NCI-H82 treated with DMSO at 0.1 percent for 48 hours (cell line): ENCODE measurements around the gene DLL1.
A peak's percentile ranks its signal among the peaks of the same experiment; 100 is the strongest.
"Not testable (repeated sequence)": the region's sequence is repeated elsewhere in the genome, so short reads cannot be mapped to it uniquely, and the experiment has no call there.

Experiments used
- DNase-seq: peaks from one replicate; lab custom pipeline; 2025; ENCODE audit not compliant: unreplicated experiment; lab: John Stamatoyannopoulos, UW

DLL1 gene

DNA sequence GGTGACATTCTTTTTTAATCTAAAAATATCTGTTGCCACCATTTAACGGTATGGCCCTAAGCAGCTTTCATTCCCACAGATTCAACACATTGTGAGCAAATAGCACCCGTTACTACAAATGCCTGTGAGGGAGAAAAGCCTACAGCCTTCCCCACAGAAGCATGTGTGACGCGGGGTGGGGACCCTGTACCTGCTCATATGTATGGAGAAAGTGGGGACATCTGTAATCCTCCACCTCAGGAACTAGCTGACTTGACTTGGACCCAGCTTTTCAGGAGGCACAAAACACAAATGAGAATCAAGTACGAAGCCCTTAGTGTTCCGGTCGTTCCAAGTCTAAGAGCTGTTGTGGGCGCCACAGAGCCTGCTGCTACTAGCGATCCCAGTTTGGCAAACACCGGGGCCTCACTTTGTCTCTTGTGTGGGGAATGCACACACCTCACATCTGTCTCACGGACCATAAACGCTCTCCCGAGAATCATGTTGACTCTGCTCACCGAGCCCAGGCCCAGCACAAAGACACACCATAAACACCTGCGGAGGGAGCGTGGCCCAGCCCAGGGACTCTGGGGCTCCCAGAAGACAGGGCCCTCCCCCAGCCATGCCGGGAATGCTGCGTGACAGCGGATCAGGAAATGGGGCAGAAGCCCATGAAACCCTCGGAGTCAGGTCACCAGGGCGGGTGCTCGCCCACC, 21.6 kb downstream of the DLL1 start:
- DNase-seq = no peak

DNA sequence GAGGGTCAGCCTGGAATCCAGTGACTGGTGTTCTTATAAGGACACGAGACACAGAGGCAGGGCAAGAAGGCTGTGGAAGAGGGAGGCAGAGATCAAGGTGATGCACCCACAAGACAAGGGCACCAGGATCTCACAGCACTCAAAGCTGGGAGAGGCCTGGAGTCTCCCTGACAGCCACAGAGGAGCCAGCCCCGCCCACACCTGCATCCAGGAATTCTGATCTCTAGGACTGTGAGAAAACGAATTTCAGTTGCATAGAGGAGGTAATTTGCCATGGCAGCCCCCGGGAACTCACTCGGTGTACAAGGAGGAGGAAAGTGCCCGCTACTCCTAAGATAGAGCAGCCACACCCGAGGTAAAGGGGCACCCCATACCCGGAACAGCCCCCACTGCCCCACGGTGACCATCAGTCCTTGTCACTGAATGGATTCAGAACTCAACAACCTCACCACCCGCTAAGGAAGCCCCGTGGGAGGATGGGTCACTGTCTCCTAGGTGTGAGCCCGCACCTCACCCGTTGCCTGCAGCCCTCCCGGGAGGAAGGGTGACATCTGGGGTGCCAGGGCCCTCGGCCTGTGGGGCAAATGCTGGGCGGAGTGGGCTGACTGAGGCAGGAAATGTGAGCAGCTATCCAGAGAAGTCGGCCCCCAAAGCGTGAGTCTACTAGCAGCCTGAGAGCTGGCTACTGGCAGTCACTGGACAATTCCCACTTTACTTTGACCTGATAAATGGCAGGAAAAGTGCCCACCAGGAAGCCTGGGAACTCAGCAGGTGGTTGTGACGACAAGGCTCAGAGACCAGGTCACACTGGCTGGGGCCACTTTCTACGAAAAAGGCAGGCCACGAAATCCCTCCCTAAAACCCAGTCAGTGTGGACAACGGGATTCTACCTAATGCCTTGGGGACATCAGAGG, 22.4 kb downstream of the DLL1 start:
- no peak for DNase-seq

DNA sequence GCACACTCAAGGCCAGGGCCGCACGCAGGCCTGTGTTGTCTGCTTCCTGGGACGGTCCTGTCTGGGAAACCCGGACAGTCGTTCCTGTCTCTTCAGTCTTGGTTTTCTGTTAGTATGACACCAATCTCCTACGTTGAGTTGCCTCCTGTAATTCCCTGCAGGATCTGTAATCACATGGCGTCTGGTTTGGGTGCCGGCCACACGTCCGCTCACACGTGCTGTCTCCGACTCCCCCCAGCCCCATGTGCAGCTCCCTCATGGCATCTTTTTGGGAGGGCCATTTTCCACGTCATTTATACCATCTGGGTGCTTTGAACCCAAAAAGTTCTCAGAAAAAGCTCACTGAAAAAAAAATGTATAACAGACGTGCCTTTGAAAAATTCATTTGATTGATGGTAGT, 23.2 kb downstream of the DLL1 start:
- no peak for DNase-seq

DNA sequence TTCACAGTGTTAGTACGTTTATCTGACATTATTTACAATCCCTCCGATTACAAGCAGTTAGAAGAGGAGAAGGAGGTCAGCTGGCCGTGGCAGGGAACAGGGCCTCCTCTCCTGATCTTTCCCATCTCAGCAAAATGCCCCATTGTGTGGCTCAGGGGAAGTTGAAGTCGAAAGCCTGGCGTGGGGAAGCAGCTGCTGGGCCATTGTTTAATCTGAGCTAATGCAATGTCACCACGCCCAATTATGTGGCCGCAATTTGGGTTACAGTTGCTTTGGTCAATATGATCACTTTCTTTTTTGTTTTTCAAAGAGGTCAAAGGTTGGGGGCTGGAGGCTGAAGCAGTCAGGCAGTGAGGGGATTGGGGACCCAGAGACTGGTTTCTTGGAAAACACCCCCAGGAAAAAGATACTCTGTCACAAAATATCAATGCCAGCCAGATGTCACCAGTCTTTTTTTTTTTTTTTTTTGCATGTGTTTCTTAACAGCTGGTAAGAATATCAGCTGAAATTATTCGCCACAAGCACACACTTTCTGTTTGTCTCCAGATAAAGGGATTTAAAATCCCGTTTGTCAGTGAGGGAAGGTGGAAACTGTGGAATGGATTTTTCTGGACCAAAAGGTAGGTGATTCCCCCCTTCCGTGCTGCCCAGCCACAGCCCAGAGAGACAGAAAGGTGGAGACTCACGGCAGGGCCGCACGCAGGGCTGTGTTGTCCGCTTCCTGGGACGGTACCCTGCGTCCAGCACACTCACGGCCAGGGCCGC, 24.6 kb downstream of the DLL1 start:
- peak; percentile 43 for DNase-seq

DNA sequence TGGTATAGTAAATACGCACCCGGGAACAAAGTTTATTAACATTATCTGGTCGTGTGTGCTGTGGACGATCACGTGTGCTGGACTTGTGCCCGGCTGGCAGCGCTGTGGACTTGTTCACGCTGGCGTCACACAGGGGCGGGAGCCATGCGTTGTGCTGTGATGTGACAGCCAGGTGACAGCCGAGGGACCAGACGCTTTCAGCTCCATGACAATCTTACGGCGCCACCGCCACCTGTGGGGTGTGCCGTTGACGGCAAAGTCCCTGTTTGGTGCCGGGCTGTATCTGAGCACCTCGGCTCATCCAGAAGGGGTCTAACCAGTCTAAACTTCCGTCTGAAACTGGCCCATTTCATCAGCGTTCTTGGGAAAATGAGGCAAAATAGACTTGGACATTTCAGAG, 25.2 kb downstream of the DLL1 start:
- DNase-seq = no peak

DNA sequence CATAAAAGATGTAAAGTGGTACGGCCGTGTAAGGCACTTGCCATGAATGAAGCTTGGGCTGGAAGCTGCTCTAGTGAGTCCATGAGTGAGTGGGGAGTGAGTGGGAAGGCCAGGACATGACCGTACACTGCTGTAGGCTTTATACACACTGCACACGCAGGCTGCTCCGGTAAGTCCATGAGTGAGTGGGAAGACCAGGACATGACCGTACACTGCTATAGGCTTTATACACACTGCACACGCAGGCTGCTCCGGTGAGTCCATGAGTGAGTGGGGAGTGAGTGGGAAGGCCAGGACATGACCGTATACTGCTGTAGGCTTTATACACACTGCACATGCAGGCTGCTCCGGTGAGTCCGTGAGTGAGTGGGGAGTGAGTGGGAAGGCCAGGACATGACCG, 26.2 kb downstream of the DLL1 start:
- not testable (repeated sequence) for DNase-seq

DNA sequence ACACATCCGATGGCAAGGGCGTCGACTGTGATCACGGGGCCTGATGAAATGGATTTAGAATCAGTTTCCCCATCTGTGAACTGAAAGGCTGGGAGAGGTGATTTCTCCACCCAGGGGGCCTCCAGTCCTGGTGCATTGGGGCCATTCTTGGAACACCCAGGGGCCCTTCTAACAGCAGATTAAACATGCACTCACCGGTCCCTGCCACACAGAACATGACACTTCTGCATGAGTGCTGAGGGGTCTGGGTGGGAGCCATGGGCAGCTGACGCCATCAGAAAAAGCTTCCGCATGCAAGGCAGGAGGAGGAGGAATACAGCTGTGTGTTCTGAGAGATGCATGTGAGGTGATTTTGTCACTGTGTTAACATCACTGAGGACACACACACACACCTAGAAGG, 26.8 kb downstream of the DLL1 start:
- no peak for DNase-seq

DNA sequence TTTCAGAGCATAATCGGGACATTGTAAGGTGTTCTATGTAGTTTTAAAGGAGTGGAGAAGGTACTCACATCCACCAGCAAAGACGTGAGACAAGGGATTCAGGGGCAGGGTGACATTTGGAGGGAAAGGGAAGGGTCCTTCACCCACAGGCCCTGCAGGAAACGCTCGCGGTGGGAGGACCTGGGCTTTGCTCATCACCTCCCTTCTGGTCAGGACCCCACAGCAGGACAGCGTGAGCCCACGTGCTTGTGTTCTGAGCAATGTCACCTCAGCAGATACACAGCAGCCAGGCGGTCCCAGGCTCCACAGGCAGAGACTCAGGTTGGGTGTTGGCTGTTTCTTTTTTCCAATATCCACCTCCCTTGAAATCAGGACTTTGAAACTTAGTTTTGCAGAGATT, 27.5 kb downstream of the DLL1 start:
- no peak for DNase-seq

DNA sequence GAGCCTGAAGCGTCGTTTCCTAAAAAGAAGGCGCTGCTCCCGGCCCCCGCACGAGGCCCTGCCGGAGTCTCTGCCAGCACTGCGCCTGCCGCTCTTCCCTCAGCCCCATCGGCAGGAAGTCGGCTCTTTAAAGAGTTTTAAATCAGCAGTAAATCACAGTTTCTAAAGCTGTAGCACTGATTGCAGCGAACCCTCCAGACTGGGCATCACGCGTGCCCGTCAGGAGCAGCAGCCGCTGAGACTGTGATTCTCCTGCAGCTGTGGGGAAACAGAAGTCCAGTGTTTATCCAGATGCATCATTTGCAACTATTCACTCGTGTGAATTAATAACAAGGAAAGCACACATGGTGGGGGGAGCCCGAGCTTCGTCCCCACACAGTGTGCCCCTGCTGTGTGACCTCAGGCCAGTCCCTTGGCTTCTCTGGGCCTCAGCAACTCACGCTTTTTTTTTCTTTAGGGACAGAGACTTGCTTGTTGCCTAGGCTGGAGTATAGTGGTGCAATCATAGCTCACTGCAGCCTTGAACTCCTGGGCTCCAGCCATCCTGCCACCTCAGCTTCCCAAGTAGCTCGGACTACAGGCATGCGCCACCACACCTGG, 28.3 kb downstream of the DLL1 start:
- no peak for DNase-seq

DNA sequence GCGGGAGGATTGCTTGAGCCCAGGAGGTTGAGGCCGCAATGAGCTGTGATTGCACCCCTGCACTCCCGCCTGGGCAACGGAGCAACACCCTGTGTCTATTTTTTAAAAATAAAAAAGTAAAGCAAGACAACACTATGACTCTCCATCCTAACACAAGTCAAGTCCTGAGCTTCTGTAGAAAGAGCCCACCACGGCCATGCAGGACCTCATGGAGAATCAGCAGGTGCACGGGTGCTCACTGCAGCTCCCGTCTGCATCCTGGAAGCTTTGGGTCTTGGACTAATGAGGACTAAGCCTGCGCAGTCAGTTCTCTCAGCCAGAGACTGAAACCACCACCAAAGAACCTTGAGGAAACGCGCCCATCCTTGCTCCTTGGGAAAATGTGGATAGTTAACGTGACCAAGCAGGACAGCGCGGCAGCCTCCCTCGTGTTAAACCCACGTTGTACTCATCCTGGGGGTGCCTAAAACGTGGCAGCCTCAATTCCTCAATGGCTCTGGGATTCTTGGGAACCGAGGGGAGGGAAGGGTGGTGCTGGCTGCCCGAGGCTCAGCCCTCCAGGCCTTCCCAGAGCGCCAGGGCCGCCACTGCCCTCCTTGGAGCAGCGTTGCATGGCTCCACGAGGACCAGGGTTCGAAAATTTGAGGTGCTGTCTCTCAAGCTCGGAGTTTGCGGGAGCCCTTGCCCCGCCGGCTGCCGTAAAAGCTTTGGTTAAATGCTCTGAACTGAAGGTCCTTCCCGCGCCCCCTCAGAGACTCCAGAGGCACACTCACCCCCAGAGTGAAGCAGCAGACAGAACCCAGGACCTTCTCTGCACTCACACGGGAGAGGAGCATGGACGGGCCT, 29.0 kb downstream of the DLL1 start:
- DNase-seq = no peak

DNA sequence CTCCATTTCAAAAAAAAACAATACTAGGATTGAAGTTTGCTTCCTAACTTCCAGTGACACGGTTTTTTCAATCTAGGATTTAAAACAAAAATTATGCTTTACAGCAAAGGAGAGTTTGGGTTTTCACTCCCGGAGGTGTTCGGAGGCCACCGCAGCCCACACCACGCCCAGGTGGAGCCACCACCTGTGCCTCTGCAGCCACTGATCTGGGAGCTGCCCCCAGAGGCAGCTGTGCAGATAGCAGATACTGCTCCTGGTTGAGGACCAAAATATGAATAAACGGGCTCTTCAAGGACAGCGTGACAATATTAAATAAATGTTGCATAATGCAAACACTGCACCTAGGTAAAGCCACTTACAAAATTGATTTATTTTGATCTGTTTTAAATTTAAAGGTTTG, 30.2 kb downstream of the DLL1 start:
- no peak for DNase-seq

DNA sequence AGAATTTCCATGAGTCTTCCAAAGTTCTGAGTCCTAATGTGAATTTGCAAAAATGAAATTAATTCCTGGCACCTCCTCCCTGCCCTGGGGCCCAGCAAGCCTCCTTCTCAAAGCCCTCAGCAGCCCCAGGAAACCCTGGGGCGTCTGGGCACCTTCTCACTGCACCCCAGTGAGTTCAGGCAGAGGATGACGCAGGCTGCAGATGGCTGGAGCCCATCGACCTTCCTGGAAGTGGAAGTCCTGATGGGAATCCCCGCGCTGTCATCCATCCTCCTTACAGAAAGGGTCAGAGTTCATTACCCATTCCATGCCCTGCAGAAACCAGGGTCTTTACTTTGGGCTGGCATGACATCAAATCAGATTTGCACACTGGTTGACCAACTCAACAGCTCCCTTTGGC, 31.6 kb downstream of the DLL1 start:
- DNase-seq = no peak

DNA sequence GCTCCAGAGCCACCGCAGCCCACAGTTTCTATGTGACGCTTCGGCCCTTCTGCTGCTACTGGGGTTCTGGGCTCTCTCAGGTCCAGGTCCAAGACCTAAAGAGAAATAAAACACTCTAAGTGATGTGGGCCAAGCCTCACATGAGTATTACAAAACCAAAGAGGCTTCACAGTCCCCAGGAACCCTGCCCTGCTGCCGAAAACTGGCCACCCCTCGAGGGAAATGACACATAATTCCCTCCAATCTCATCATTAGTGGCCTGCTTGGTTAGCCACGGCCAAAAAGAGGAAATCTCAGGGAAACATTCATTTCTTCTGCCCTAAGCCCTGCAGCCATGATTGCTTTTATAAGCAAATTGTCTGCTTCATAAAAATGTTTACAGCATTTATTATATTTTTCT, 32.5 kb downstream of the DLL1 start:
- DNase-seq = no peak

DNA sequence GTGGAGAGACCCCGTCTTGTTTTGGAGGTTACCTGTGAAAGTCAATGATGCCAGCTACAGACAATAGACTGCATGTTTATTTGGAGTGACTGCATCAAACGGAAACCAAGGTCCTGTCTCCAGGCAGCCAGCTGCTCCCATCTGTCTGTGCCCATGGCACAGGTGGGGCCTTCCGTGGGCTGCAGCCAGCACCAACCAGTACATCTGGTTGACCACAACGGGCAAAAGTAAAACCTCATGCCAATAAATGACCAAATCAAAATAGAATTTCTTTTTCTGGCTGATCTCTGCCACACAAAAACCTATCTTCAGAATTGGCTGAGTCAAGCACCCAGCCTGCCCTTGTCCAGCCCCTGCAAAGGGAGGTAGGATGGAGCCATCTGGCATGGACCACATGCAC, 33.5 kb downstream of the DLL1 start:
- DNase-seq = no peak

DNA sequence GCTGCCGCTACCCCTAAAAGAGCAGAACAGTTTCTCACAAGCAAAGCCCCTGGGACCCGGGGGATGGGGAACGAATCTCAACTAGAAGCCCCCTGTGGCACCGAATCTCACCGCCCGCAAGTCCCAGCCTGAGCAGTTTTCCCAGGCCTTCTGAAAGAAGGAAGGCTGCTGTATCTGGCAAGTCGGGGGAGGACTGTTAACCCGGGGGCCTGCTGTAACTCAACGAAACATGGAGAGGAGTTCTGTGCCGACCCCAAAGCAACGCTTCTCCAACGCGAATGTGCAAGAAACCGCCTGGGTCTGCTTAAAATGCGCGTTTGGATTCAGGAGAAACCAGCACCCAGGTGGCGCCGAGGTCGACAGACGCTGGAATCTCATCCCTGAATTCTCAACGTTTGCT, 34.2 kb downstream of the DLL1 start:
- no peak for DNase-seq

DNA sequence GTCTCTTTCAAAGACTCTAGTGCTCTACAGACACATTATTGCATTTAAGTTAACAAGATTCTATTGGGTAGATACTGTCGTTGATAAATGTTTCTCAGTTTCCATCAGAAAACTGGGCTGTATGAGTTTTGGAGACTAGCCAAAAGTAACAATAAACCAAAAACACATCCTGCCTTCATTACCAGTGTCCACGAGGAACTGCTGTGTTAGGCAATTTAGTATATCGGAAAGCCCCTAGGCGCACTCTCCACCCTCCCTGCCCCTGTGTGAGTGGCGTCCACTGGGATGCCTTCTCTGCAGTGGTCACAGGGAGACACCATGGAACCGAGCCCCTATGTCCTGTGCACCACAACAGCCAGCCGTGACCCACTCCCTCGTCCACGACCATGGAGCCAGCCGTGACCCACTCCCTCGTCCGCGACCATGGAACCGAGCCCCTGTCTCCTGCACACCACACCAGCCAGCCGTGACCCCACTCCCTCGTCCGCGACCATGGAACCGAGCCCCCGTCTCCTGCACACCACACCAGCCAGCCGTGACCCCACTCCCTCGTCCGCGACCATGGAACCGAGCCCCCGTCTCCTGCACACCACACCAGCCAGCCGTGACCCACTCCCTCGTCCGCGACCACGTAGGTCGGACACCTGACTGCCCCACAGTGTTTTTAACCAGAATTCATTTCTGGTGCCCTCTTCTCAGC, 35.3 kb downstream of the DLL1 start:
- DNase-seq = no peak

DNA sequence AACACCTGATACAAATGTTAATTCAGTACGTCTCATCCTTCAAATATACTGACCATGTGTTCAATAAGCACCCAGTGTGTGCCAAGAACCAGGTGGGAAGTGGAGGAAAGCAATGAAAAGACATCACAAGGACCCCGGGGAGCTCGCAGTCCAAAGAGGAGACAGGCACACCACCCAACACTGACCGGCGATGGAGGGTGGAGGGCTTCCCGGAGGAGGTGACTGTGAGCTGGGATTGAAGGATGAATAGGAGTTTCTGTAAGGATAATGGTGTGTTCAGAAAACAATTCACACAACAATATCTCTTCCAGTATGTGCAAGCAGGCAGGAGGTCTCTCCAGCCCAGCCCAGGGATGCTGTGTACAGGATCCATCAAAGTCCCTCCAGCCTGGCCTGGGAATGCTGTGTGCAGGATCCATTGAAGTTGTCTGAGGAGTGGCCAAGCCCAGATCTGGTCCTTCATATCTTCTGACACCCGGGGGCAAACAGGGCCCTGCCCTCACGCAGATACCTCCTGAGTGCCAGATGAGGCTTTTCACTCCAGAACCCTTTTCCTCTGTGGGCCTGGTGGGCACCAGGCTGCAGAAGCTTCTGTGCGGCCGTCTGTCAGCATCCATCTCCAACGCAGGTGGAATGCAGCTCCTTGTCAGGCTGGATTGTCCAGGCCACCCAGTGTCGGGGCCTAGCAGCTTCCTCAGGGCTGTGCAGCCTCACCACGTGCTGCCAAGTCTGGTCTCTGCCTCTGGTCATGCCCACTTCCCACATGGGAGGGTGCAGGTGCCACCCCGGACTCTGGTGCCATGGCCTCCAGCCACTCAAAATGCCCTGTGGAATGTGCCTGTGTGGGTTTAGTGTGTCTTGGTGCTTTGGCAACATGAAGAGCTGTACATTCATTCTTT, 36.3 kb downstream of the DLL1 start:
- DNase-seq = no peak

DNA sequence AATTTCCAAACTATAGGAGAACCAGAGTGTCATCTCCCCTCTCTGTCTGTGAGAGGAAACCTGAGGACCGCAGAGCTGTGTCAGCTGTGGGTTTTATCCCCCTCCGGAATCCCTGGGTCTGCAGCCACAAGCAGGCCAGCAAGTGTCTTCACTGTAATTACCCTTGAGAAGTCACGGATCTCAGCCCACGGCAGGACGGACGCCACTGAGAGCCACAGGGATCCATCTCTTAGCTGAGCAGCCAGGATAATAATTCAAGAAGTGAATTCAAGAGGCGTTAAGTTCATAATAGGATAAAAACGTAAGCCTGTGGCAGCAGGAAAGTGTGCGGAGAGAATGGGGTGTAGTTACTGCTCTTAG, 37.0 kb downstream of the DLL1 start:
- peak; percentile 80 for DNase-seq
